Tibial nerve (tissue), 3 donors: ENCODE measurements around the gene DCP2.

ENCODE experiments used
- CTCF ChIP-seq, 5 experiments: fragments of 200-600 bp in 3 of 5; fragments of 450-650 bp in 2 of 5; sonication (generic) in 3 of 5; IDR thresholded peaks; one replicate each; pipeline ENCODE4 v1.5.1; 2016 to 2019; ENCODE audit warnings: antibody characterized with exemption in 5 of 5, mild to moderate bottlenecking in 3 of 5, moderate library complexity in 2 of 5
- POLR2A ChIP-seq, 2 donors: fragments of 450-650 bp; IDR thresholded peaks; one replicate each; pipeline ENCODE4 v1.6.1; 2017; ENCODE audit warnings: antibody characterized with exemption in 2 of 2, mild to moderate bottlenecking in 2 of 2, moderate library complexity in 2 of 2

GRCh38 chr5:113034182-113034773 is 57.7 kb downstream of the DCP2 start:
- TF ChIP-seq CTCF (IDR thresholded peaks at IDR 0.05) (no peak), POLR2A (IDR thresholded peaks at IDR 0.05) (no peak)
